Measurements from ENCODE around the gene EDIL3. TPM values are rescaled to one million over a fixed set of nuclear protein-coding genes. Genes with fewer than 3 reads are reported as not detected.

The EDIL3 gene
- total RNA-seq, 1 experiment from 2014 or later = not detected

- ChIA-PET POLR2A (no interaction called here), CTCF (interaction anchor here (0.7 to 1.2 kb wide), 2 partner anchors 82 to 224 kb away, joined by 3 read pairs; no protein-coding TSS in a partner anchor)
- H3K27me3 Mint-ChIP-seq (ENCODE audit: insufficient read depth, unreplicated experiment) = peaks cover 48% of the 10 kb centered on the region
- intact Hi-C loops (cut with micrococcal nuclease) = no loop called here
- no TSS peak for BruUV-seq (replicated peaks)
- no peak overlapping the region for H3K27ac Mint-ChIP-seq (ENCODE audit: low read depth, unreplicated experiment)
- no peak overlapping the region for H3K4me3 Mint-ChIP-seq (ENCODE audit: unreplicated experiment)
- TF ChIP-seq CTCF (IDR thresholded peaks at IDR 0.05; ENCODE audit: unreplicated experiment) = no peak
- DNase-seq (ENCODE audit: unreplicated experiment) = no peak
- no peaks in the 10 kb centered on the region for H3K9me3 Mint-ChIP-seq (ENCODE audit: unreplicated experiment)
- no peaks in the 10 kb centered on the region for H3K36me3 Mint-ChIP-seq (ENCODE audit: insufficient read depth, unreplicated experiment)
- H3K4me1 Mint-ChIP-seq (ENCODE audit: insufficient read depth, unreplicated experiment) = no peaks in the 10 kb centered on the region
Measured at GRCh38 chr5:84058561-84058960, 326.1 kb downstream of the EDIL3 start.

- no peaks in the 10 kb centered on the region for H3K9me3 Mint-ChIP-seq (ENCODE audit: unreplicated experiment)
- H3K27ac Mint-ChIP-seq (ENCODE audit: low read depth, unreplicated experiment) = no peak overlapping the region
- H3K27me3 Mint-ChIP-seq (ENCODE audit: insufficient read depth, unreplicated experiment) = peaks cover 46% of the 10 kb centered on the region
- POLR2A ChIA-PET = no interaction called here
- H3K4me1 Mint-ChIP-seq (ENCODE audit: insufficient read depth, unreplicated experiment) = no peaks in the 10 kb centered on the region
- H3K36me3 Mint-ChIP-seq (ENCODE audit: insufficient read depth, unreplicated experiment) = no peaks in the 10 kb centered on the region
- no TSS peak for BruUV-seq (replicated peaks)
- no peak overlapping the region for H3K4me3 Mint-ChIP-seq (ENCODE audit: unreplicated experiment)
- intact Hi-C loops (cut with micrococcal nuclease) = no loop called here
- DNase-seq (ENCODE audit: unreplicated experiment) = no peak
- CTCF ChIA-PET = interaction anchor here (0.7 kb wide), 1 partner anchor 347 kb away, joined by 3 read pairs; no protein-coding TSS in a partner anchor
- TF ChIP-seq CTCF (IDR thresholded peaks at IDR 0.05; ENCODE audit: unreplicated experiment) = no peak
Measured at GRCh38 chr5:84057211-84057610, 327.5 kb downstream of the EDIL3 start.

- DNase-seq (ENCODE audit: unreplicated experiment) = no peak
- BruUV-seq (replicated peaks) = no TSS peak
- CTCF ChIA-PET = interaction anchor here (0.7 to 1.0 kb wide), 2 partner anchors 59 to 104 kb away, joined by 3 read pairs; no protein-coding TSS in a partner anchor
- Mint-ChIP-seq H3K36me3 (ENCODE audit: insufficient read depth, unreplicated experiment) (no peaks in the 10 kb centered on the region), H3K27ac (ENCODE audit: low read depth, unreplicated experiment) (no peak overlapping the region), H3K4me1 (ENCODE audit: insufficient read depth, unreplicated experiment) (no peaks in the 10 kb centered on the region), H3K4me3 (ENCODE audit: unreplicated experiment) (no peak overlapping the region), H3K9me3 (ENCODE audit: unreplicated experiment) (no peaks in the 10 kb centered on the region), H3K27me3 (ENCODE audit: insufficient read depth, unreplicated experiment) (peaks cover 40% of the 10 kb centered on the region)
- no peak for TF ChIP-seq CTCF (IDR thresholded peaks at IDR 0.05; ENCODE audit: unreplicated experiment)
- intact Hi-C loops (cut with micrococcal nuclease) = no loop called here
- POLR2A ChIA-PET = no interaction called here
Measured at GRCh38 chr5:84045964-84046363, 338.7 kb downstream of the EDIL3 start.

- TF ChIP-seq CTCF (IDR thresholded peaks at IDR 0.05; ENCODE audit: unreplicated experiment) = no peak
- intact Hi-C loops (cut with micrococcal nuclease) = no loop called here
- no TSS peak for BruUV-seq (replicated peaks)
- Mint-ChIP-seq H3K4me1 (ENCODE audit: insufficient read depth, unreplicated experiment) (no peaks in the 10 kb centered on the region), H3K27ac (ENCODE audit: low read depth, unreplicated experiment) (no peak overlapping the region), H3K4me3 (ENCODE audit: unreplicated experiment) (no peak overlapping the region), H3K27me3 (ENCODE audit: insufficient read depth, unreplicated experiment) (peaks cover 34% of the 10 kb centered on the region), H3K9me3 (ENCODE audit: unreplicated experiment) (no peaks in the 10 kb centered on the region), H3K36me3 (ENCODE audit: insufficient read depth, unreplicated experiment) (no peaks in the 10 kb centered on the region)
- CTCF ChIA-PET = no interaction called here
- DNase-seq (ENCODE audit: unreplicated experiment) = no peak
- POLR2A ChIA-PET = no interaction called here
Measured at GRCh38 chr5:84036842-84037241, 347.8 kb downstream of the EDIL3 start.
